T1000 (cell line): ENCODE data around the gene RAB3GAP2.
"Not testable (repeated sequence)": the region's sequence is repeated elsewhere in the genome, so short reads cannot be mapped to it uniquely, and the experiment has no call there.

Source experiments
- DNase-seq: peaks from one replicate; lab custom pipeline; 2025; ENCODE audit warnings: mixed read lengths; lab: John Stamatoyannopoulos, UW

Gene RAB3GAP2

GRCh38 chr1:220283625-220284024 lies 11.4 kb upstream of the RAB3GAP2 start:
- DNase-seq = no peak

DNA sequence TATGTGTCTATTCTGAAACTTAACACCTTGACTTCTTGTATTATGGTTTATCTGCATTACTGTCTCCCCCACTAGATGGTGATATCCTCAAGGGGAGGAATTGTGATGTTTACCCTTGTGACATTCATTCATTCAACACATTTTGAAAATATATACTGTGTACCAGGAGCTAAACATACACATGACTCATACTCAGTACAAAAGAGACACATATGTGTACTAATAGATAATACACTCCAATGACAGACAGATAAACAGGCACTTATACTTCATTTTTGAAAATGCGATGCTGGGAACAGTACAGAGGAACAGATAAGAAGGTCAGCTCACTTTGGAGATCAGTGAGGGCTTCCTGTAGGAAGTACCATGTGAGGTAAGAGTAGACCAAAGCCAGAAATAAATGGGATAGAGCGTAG lies 8.9 kb upstream of the RAB3GAP2 start:
- DNase-seq = no peak

- DNase-seq = no peak
Measured at GRCh38 chr1:220280249-220280648, 8.0 kb upstream of the RAB3GAP2 start.

DNA sequence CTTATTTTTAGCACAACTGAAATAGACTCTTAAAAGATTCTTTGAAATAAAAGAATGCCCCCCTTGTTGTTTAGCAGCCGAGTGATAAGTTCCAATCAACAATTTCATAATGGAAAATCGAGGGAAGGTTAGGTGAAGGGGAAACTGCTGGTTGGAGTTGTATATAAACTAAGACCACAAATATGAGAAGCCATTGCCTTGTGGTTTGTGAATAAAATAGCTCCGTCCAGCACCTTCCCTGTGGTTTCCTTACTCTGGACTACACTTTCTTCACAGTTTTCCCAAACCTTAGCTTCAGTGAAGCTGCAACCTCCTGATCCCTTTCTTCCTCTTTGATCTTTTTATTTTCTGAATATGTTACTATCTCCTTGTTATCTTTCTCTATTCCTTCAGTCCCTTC lies 6.7 kb upstream of the RAB3GAP2 start:
- no peak for DNase-seq

DNA sequence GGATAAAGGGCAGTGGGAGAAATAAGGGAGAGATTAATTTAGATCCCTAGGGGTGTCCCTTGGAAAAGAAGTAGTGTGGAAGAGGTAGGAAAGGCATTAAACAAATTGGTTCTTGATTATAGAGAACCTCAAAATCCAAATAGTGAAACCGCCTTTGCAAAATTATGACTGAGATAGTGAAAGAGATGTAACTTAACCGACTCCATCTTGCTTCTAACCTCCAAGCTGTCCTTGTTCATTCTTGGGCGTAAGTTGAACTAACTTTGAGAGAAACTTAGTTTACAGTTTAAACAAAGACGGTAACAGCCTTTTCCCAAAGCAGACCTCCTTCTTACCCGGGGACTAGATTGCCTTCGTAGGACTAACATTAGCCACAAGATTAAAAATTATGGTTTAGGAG lies 3.2 kb upstream of the RAB3GAP2 start:
- no peak for DNase-seq

DNA sequence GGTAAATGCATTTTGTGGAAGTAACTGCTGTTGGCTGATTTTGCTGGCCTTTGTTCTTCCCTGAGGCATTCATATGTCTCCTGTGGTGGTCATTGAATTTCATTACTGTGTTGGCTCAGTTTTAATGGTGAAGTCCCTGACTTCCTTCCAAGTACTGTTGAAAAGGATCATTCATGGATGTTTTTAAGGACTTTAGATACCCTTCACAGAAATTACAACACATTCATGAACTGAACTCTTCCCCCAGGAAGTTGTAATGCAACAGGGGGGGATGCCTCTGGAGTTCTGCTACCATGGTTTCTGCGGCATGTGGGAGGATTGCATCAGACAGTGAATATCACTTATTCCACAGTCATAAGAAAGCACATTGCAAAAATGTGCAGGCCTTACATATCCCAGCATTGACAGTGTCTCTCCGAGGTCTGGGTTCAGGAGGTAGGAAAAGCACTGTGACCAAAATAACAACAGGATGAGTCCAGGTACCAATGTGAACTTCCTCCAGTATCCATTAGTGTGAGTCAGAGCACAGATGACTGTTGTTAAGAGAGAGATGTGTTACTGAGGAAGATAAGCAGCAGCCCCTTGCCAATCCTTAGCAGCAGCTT lies 2.1 kb upstream of the RAB3GAP2 start:
- no peak for DNase-seq

DNA sequence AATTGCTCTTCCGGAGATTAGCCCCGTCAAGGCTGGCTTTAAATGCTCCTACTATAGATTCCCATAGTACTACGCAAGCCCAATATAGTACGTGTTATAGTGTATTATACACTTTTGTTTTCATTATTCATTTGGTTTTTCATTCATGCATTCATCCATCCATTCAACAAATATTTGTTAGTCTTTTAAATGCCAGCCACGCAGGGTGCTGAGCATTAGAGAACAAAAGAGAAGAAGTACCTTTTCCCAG lies 513 bp upstream of the RAB3GAP2 start:
- DNase-seq = no peak

DNA sequence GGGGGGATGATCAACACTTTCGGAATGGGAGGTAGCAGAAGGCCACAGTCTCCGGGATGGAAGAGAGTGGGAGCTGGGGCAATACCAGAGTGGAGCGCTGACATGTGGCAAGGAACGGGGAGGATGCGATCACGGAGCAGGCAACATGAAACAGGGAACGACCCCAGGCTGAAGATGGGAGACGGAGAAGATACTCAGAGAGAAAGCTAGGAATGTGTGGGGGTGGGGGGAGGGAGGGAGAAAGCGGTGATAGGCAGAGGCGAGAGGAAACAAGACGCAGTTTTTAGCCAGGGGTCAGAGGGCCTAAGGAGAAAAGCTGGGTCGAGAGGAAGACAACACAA lies 577 bp downstream of the RAB3GAP2 start:
- no peak for DNase-seq

DNA sequence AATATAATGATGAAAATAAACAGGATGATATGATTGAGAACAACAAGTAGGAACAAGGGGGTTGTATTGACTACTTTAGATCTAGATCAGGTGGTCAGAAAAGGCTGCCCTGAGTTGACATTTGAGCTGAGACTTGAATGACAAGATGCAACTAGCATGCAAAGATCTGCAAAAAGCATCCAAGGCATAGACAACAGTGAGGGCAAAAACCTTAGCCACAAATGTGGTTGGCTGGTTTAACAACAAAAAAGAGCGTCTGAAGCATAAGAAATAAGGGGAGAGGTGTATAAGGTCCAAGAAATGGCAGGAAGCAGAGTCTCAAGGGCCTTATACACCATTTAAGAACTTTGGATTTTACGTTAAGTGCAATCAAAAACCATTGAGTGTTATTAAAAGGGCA lies 3.2 kb downstream of the RAB3GAP2 start:
- no peak for DNase-seq

GRCh38 chr1:220267630-220268029 lies 4.6 kb downstream of the RAB3GAP2 start:
- DNase-seq = no peak

DNA sequence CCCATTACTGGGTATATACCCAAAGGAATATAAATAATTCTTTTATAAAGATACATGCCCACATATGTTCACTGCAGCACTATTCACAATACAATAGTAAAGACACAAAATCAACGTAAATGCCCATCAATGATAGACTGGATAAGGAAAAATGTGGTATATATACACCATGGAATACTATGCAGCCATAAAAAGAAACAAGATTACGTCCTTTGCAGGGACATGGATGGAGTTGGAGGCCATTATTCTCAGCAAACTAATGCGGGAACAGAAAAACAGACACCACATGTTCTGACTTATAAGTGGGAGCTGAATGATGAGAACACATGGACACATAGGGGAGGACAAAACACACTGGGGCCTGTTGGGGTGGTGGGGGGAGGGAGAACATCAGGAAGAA lies 12.0 kb downstream of the RAB3GAP2 start:
- not testable (repeated sequence) for DNase-seq

DNA sequence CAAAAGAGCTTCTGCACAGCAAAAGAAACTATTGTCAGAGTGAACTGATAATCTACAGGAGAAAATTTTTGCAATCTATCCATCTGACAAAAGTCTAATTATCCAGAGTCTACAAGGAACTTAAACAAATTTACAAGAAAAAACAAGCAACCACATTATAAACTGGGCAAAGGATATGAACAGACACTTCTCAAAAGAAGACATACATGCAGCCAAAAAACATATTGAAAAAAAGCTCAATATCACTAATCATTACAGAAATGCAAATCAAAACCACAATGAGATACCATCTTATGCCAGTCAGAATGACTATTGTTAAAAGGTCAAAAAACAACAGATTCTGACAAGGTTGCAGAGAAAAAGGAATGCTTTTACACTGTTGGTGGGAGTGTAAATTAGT lies 12.5 kb downstream of the RAB3GAP2 start:
- not testable (repeated sequence) for DNase-seq

- not testable (repeated sequence) for DNase-seq
Measured at GRCh38 chr1:220256194-220256593, 16.1 kb downstream of the RAB3GAP2 start.

DNA sequence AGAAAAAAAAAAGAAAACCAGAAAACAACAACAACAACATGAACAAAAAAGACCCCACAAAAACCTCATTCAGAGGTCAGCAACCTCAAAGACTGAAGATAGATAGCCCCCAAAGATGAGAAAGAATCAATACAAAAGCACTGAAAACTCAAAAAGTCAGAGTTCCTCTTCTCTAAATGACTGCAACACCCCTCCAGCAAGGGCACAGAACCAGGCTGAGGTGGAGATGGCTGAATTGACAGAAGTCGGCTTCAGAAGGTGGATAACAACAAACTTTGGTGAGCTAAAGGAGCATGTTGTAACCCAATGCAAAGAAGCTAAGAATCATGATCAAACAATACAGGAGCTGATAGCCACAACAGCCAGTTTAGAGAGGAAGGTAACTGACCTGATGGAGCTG lies 17.0 kb downstream of the RAB3GAP2 start:
- no peak for DNase-seq

GRCh38 chr1:220253290-220253689 lies 19.0 kb downstream of the RAB3GAP2 start:
- not testable (repeated sequence) for DNase-seq

- DNase-seq = no peak
Measured at GRCh38 chr1:220251272-220251671, 21.0 kb downstream of the RAB3GAP2 start.

DNA sequence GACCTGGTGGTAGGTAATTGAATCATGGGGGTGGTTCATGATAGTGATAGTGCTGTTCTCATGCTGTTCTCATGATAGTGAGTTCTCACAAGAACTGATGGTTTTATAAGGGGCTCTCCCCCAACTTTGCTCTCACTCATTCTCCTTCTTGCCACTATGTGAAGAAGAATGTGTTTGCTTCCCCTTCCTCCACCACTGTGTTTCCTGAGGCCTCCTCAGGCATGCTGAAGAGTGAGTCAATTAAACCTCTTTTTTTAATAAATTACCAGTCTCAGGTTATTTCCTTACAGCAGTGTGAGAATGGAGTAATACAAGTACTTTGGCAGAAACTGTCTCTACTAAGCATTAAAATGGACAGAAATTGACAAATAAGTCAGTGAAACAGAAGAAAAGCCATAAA lies 21.6 kb downstream of the RAB3GAP2 start:
- DNase-seq = no peak

GRCh38 chr1:220249522-220249921 lies 22.7 kb downstream of the RAB3GAP2 start:
- DNase-seq = no peak

- not testable (repeated sequence) for DNase-seq
Measured at GRCh38 chr1:220248715-220249265, 23.5 kb downstream of the RAB3GAP2 start.

GRCh38 chr1:220245900-220246299 lies 26.4 kb downstream of the RAB3GAP2 start:
- not testable (repeated sequence) for DNase-seq

GRCh38 chr1:220243947-220244346 lies 28.3 kb downstream of the RAB3GAP2 start:
- DNase-seq = no peak

- DNase-seq = no peak
Measured at GRCh38 chr1:220241072-220241663, 31.1 kb downstream of the RAB3GAP2 start.

DNA sequence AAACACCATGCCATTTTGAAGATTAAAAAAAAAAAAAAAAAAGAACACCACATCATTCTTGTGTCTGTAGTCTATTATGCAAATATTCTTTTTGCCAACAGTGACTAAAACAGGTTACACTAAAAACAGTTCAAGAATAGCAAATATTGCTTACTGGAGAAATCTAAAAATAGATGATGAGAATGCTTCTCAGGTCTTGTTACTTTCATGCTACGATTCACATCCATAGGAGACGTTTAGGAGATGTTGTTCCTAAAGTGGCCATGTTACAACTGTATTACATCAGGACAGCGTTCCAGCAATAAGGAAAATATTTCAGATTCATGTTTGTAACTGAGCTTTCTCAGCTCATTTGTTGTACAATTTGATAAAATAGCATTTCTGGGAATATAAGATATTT lies 32.3 kb downstream of the RAB3GAP2 start:
- DNase-seq = no peak

- DNase-seq = no peak
Measured at GRCh38 chr1:220239213-220239612, 33.0 kb downstream of the RAB3GAP2 start.
